SK-N-SH treated with all-trans-retinoic acid at 6 μM for 48 hours (cell line): Measurements from ENCODE around the gene TTC7B.

Source experiments
- CSDC2 ChIP-seq: fragments of 250-450 bp; sonication (Bioruptor Pico); IDR thresholded peaks from 2 replicates; pipeline ENCODE4 v1.5.0; 2020; ENCODE audit warnings: mild to moderate bottlenecking, moderate library complexity
- ESRRG ChIP-seq: fragments of 250-450 bp; sonication (Bioruptor Pico); IDR thresholded peaks from 2 replicates; pipeline ENCODE4 v1.6.1; 2021; ENCODE audit warnings: mild to moderate bottlenecking
- OSR1 ChIP-seq: fragments of 250-450 bp; sonication (Bioruptor Pico); IDR thresholded peaks from 2 replicates; pipeline ENCODE4 v1.8.0; 2022; ENCODE audit warnings: moderate library complexity, mild to moderate bottlenecking, inconsistent platforms
- PATZ1 ChIP-seq: fragments of 250-450 bp; sonication (Bioruptor Pico); IDR thresholded peaks from 2 replicates; pipeline ENCODE4 v1.8.0; 2020; ENCODE audit warnings: mild to moderate bottlenecking, moderate library complexity, borderline replicate concordance
- POU6F1 ChIP-seq: fragments of 250-450 bp; sonication (Bioruptor Pico); IDR thresholded peaks from 2 replicates; pipeline ENCODE4 v1.8.0; 2021; ENCODE audit warnings: low read depth, mild to moderate bottlenecking, moderate library complexity, borderline replicate concordance
- PPARA ChIP-seq: fragments of 250-450 bp; sonication (Bioruptor Pico); IDR thresholded peaks from 2 replicates; pipeline ENCODE4 v1.5.0; 2020; ENCODE audit warnings: mild to moderate bottlenecking, borderline replicate concordance
- RARB ChIP-seq: fragments of 250-450 bp; sonication (Bioruptor Pico); IDR thresholded peaks from 2 replicates; pipeline ENCODE4 v1.8.0; 2021; ENCODE audit warnings: mild to moderate bottlenecking, moderate library complexity
- SNAI2 ChIP-seq: fragments of 250-450 bp; sonication (Bioruptor Pico); IDR thresholded peaks from 2 replicates; pipeline ENCODE4 v1.5.0; 2020; ENCODE audit warnings: mild to moderate bottlenecking, moderate library complexity
- ZC3H10 ChIP-seq: fragments of 250-450 bp; sonication (Bioruptor Pico); IDR thresholded peaks from 2 replicates; pipeline ENCODE4 v1.5.1; 2021; ENCODE audit warnings: mild to moderate bottlenecking, moderate library complexity
- ZFP3 ChIP-seq: fragments of 250-450 bp; sonication (Bioruptor Pico); IDR thresholded peaks from 2 replicates; pipeline ENCODE4 v1.5.0; 2020; ENCODE audit warnings: mild to moderate bottlenecking, moderate library complexity
- ZFP30 ChIP-seq: fragments of 450-650 bp; formaldehyde crosslinking; IDR thresholded peaks from 2 replicates; pipeline ENCODE4 v1.5.0; 2022; ENCODE audit warnings: mild to moderate bottlenecking, moderate library complexity
- ZNF565 ChIP-seq: fragments of 450-650 bp; formaldehyde crosslinking; conservative IDR thresholded peaks from 2 replicates; pipeline ENCODE4 v1.5.0; 2020; ENCODE audit warnings: low read depth, mild to moderate bottlenecking, moderate library complexity

DNA sequence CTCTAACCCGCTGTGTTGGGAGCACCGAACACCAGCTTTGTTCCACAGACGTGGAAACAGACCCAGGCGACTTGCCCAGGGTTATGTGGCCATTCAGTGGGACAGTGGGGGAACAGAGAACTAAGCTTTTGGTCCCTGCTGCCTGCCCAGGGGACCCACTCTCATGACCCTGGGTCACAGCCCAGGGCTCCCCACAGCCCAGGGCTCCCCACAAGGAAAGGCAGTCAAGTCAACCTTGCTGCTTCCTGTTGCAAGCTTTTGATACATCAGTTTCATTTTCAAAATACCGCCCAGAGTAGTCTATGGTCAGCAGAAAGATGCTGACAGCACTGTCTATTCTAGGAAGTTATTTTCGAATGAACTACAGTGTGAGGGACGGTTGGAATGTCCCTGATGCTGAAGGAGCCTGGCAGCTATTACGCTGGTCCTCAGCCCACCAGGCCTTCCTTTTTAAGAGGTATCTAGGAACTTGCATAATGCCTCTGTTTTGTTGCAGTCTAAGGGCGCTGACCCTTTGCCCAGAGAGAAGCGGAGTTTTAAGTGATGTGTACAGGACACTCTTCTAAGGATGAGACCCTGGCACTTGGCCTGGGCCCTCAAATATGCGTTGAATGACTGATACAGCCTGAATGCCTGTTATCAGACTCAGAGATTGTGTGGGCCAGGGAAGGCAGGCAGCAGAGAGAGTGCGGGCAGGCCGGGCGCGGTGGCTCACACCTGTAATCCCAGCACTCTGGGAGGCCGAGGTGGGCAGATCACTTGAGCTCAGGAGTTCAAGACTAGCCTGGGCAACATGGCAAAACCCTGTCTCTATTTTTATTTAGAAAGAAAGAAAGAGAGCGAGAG is 12.6 kb upstream of the TTC7B start:
- TF ChIP-seq RARB (CRISPR knock-in tag) (no peak), ZFP30 (CRISPR knock-in tag) (no peak), ZFP3 (CRISPR knock-in tag) (no peak), PPARA (CRISPR knock-in tag) (no peak), SNAI2 (no peak), POU6F1 (CRISPR knock-in tag) (no peak), PATZ1 (CRISPR knock-in tag) (no peak), CSDC2 (CRISPR knock-in tag) (no peak), ZC3H10 (CRISPR knock-in tag) (no peak), OSR1 (CRISPR knock-in tag) (no peak), ZNF565 (CRISPR knock-in tag) (no peak), ESRRG (CRISPR knock-in tag) (no peak)
